Inflammatory macrophage treated with lipopolysaccharide for 1 hour (primary cell): ENCODE measurements around the gene HPD.

Source experiments
- DNase-seq, 2 donors: peaks; one replicate each; pipeline ENCODE4 v3.0.0-alpha.2; 2020 to 2022

HPD gene

GRCh38 chr12:121809712-121810116, 48.9 kb downstream of the HPD start:
- no peak for DNase-seq

DNA sequence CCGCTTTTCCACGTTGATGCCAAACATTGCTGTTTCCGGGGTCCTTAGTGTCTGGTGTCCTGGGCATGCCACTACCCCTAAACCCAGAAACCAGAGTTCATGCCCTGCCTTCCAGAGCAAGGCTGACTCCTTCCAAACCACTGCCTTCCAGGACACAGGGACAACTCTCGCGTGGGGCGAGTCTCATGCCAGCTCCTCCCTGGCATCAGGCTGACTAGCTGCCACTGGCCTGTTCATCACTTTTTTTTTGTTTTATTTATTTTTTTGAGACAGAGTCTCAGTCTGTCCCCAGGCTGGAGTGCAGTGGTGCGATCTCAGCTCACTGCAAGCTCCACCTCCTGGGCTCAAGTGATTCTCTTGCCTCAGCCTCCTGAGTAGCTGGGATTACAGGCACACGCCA, 50.0 kb downstream of the HPD start:
- no peak for DNase-seq

DNA sequence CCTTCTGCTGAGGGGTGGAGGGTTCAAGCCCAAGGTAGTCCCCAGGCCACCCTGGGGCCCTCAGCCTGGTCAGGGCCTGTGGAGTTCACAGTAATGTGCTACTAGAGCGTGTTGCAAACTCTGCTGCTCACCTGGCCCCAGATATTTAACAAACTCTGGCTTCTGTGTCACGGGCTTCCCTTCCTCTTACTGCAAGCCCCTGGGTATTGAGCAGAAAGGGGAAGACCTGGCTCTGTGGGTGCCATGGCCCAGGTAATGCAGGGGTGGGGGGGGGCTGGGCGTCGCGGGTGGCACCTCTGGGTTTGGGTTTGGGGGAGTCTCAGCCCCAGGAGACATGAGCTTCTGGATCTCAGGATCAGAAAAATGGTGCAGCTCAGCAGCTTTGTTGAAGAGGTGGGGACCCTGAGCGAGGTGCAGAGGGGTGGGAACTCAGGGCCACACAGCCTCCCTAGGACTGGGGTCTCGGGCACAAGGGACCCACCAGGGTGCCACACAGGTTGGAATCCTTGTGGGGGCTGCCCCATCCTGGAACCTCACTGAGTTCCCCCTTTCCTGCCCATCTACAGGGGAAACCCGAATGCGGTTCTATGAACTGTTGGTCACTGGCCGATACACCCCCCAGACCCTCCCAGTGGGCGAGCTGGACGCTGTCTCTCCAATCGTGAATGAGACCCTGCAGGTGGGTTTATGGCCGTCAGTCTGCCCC, 50.9 kb downstream of the HPD start:
- DNase-seq = no peak

GRCh38 chr12:121806546-121807423, 51.9 kb downstream of the HPD start:
- DNase-seq = no peak

- DNase-seq = no peak
These were observed 52.6 kb downstream of the HPD start for GRCh38 chr12:121806009-121806545.

- no peak for DNase-seq
These were observed 53.3 kb downstream of the HPD start for GRCh38 chr12:121805171-121806008.

DNA sequence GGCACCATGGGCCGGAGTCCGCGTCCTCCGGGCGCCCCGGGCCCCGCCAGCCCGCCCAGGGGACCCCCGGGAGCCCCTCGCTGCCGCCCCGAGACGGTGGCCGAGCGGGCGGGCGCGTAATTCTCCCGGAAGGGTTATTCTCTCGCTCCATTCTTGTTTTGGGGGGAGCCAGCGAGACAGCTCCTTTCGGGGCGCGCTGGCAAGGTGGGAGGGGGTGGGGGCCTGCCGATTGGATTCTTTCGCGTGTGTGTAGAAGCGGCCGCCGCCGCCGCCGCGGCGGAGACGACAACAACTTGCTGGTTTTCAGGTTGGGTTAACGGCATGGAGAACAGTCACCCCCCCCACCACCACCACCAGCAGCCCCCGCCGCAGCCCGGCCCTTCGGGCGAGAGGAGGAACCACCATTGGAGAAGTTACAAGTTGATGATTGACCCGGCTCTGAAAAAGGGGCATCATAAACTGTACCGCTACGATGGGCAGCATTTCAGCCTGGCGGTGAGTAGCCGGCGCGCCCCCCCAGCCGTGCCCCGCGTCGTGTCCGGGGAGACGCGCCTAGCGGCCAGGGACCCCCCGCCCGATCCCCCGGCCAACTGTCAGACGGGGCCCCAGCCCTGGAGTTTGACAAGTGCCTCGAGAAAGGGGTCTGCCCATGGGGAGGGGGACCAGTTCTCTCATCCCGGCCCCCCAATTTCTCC, 54.1 kb downstream of the HPD start:
- peak in 1 of 2 donors; percentile 41 for DNase-seq

DNA sequence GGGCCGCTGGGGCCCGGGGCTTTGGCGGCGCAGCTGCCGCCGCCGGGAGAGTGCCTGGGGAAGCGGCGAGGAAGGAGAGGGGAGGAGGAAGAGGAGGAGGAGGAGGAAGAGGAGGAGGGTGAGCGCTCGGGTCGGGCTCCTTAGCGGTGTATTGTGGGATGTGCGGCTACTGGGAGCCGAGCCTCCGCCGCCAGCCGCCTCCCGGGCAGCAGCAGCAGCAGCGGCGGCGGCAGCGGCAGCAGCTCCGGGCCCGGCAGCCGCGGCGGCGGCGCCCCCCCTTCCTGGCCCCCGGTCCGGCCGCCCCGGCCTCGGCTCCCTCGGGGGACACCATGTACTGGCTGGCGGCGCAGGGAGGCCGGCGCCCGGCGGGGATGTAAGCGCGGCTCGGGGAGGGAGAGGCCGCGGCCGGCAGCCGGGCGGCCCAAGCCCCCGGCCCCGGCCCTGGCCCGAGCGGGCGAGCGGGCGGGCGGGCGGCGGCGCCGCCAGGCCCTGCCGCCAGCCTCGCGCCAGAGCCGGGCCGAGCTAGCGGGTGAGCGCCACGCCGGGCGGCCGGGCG, 54.7 kb downstream of the HPD start, which contains the start of gene SETD1B:
SETD1B (plus strand) TSS at position 149 of the 556 bp plus-strand sequence. CDS start 729 bp downstream, outside the sequence.
- peak in 1 of 2 donors; percentile 45 for DNase-seq

DNA sequence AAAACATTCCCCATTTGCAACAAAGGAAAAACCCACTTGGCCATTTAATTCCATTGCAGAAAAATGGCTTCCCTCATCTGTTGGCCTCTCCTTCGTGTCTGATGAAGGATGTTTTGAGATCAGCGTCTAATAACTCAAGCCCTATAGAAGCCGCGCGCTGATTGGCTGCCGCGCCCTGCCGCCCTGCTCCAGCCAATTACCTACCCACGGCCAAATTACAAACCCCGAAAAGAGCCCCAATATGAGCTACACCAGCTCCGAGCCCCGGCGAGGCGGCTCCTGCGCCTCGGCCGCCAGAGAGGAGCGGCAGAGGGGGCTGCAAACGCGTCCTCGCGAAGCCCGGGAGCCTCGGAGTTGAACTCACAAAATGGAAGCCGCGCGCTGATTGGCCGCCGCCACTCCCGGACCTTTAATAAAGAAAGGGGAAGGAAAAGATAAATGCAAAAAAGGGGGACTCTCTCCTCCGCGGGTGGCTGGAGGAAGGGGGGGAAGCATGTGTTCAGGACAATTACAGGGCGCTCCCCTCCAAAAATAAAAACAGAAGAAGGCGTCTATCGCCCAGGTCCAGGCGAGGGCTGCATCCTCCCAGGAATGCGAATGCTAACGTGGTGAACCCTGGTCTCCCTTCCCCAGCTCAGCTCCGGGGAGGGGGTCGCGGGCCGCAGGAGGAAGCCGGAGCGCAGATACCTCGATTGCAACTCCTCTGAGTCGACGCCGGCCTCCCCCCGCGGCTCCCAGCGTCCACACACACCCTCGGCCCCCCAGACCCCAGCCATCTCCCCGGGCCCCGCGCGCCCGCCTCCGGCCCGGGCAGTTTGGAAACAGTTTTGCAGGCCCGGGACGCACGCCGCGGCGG, 55.6 kb downstream of the HPD start:
- DNase-seq = peak; percentile 91 to 94

DNA sequence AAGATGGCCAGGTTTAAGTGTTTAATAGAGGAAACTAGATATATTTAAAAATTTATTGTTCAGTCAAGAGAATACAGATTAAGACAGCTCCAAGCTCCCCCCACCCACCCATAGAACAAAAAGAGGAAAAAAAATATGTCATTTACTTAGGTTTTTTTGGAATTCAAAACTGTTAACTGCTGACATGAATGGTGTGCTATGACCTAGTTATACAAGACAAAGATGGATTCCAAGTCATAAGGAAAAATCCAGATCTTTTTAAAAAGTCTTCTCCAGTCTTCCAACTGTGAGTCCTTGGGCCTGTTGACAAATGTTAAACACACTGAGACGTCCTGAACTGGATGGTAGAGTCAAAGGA, 56.2 kb downstream of the HPD start:
- no peak for DNase-seq

GRCh38 chr12:121801595-121802484, 56.8 kb downstream of the HPD start:
- DNase-seq = peak in 1 of 2 donors; percentile 49

GRCh38 chr12:121800694-121801594, 57.7 kb downstream of the HPD start:
- peak in 1 of 2 donors; percentile 44 for DNase-seq

DNA sequence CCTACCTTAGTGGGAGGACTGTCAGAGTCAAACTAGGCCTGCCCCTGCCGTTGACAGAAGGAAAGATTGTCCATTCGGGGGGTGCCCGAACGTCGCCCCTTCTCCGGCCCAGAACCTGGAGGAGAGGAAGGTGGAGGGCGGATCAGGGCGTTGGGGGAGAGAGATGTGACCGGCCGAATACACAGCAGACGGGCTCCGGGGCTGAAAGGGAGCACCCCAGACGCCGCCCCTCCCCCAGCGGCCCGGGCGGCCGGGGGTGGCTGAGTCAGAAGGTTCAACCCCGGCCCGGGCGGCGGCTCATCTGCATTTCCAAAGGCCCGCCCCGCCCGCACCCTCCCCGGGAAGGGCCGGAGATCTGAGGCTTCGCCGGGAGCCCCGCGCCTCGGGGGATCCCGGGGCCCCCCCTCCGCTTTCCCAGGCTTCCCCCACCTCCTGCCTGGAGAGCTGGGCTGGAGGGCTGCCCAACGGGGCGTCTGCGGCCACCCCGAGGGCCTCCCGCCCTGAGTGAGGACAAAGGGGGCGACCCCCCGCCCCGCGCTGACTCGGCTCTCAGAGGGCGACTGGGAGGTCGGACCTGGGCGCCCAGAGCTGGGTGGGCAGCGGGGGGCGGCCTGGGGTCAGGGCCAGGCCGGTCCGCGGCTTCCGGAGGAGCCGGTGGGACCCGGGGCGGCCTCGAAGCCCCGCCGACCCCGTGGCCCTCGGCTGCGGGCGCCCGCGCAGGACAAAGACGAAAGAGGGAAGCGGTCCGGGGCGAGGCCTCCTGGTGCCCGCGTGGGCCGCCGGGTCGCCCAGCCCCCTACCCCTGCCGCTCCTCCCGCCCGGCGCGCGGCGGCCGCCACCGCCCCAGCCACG, 58.6 kb downstream of the HPD start:
- peak; percentile 90 to 92 for DNase-seq

- peak; percentile 66 to 90 for DNase-seq
These were observed 59.4 kb downstream of the HPD start for GRCh38 chr12:121799156-121799841.

GRCh38 chr12:121798787-121799155, 59.9 kb downstream of the HPD start:
- DNase-seq = no peak

GRCh38 chr12:121797937-121798786, 60.5 kb downstream of the HPD start:
- no peak for DNase-seq
